Liver (tissue), 9 donors: ENCODE data around the gene UNC5B. TPM values are rescaled to one million over a fixed set of nuclear protein-coding genes. Genes with fewer than 3 reads are reported as not detected.

Experiments
- DNase-seq: peaks from one replicate; pipeline ENCODE4 v3.0.0-alpha.2; 2017; ENCODE audit warnings: low spot score
- H3K27ac ChIP-seq, 2 donors: one replicate each; pipeline ENCODE4 v1.7.0; 2013; ENCODE audit warnings: inconsistent platforms in 2 of 2, low read length in 2 of 2, control low read depth in 1 of 2, low read depth in 1 of 2, mild to moderate bottlenecking in 1 of 2
- H3K27me3 ChIP-seq, 4 donors: one replicate each; pipeline versions ENCODE4 v1.6.1 to v1.7.0; 2013; ENCODE audit warnings: low read length in 3 of 4, inconsistent platforms in 1 of 4, mild to moderate bottlenecking in 1 of 4, moderate library complexity in 1 of 4; ENCODE audit not compliant: control insufficient read depth in 4 of 4, insufficient read depth in 4 of 4
- H3K36me3 ChIP-seq, 4 donors: one replicate each; pipeline versions ENCODE4 v1.6.1 to v1.7.0; 2013; ENCODE audit warnings: low read length in 3 of 4, mild to moderate bottlenecking in 3 of 4, low read depth in 1 of 4, moderate library complexity in 1 of 4; ENCODE audit not compliant: control insufficient read depth in 4 of 4, insufficient read depth in 3 of 4
- H3K4me1 ChIP-seq, 4 donors: one replicate each; pipeline versions ENCODE4 v1.6.1 to v1.7.0; 2013; ENCODE audit warnings: low read length in 3 of 4, mild to moderate bottlenecking in 3 of 4, moderate library complexity in 1 of 4; ENCODE audit not compliant: control insufficient read depth in 4 of 4, insufficient read depth in 4 of 4
- H3K4me3 ChIP-seq, 3 donors: one replicate each; pipeline versions ENCODE4 v1.6.1 to v1.7.0; 2013; ENCODE audit warnings: low read length in 3 of 3, control low read depth in 1 of 3, low read depth in 1 of 3, mild to moderate bottlenecking in 1 of 3
- H3K9ac ChIP-seq, 2 donors: one replicate each; pipeline ENCODE4 v1.7.0; 2013; ENCODE audit warnings: low read length in 2 of 2, mild to moderate bottlenecking in 2 of 2, moderate library complexity in 2 of 2, control low read depth in 1 of 2, low read depth in 1 of 2
- H3K9me3 ChIP-seq, 4 donors: one replicate each; pipeline versions ENCODE4 v1.6.1 to v1.7.0; 2013; ENCODE audit warnings: low read length in 3 of 4; ENCODE audit not compliant: control insufficient read depth in 4 of 4
- ATF3 ChIP-seq: IDR thresholded peaks from 2 replicates; pipeline ENCODE4 v1.6.1; 2016; ENCODE audit warnings: antibody characterized with exemption
- CTCF ChIP-seq: fragments of 150-350 bp; IDR thresholded peaks from 2 replicates; pipeline ENCODE4 v1.5.1; 2017; ENCODE audit warnings: improper control_type of control experiment, low read depth, low read length; ENCODE audit not compliant: missing input control
- EGR1 ChIP-seq, 2 donors: IDR thresholded peaks; 2 replicates each; pipeline ENCODE4 v1.6.1; 2016 to 2018; ENCODE audit warnings: antibody characterized with exemption in 2 of 2, low read depth in 2 of 2
- FOXA1 ChIP-seq: IDR thresholded peaks from 2 replicates; pipeline ENCODE4 v1.6.1; 2016; ENCODE audit warnings: antibody characterized with exemption
- FOXA2 ChIP-seq: IDR thresholded peaks from 2 replicates; pipeline ENCODE4 v1.6.1; 2016; ENCODE audit warnings: antibody characterized with exemption
- GABPA ChIP-seq, 2 donors: IDR thresholded peaks in 1 of 2; conservative IDR thresholded peaks in 1 of 2; 2 replicates each; pipeline ENCODE4 v1.6.1; 2016; ENCODE audit warnings: antibody characterized with exemption in 2 of 2, mild to moderate bottlenecking in 1 of 2, moderate library complexity in 1 of 2
- HNF4A ChIP-seq, 2 donors: conservative IDR thresholded peaks; 2 replicates each; pipeline ENCODE4 v1.6.1; 2016; ENCODE audit warnings: antibody characterized with exemption in 2 of 2, mild to moderate bottlenecking in 2 of 2
- HNF4G ChIP-seq: IDR thresholded peaks from 2 replicates; pipeline ENCODE4 v1.6.1; 2016; ENCODE audit warnings: antibody characterized with exemption
- JUND ChIP-seq, 2 donors: IDR thresholded peaks; 2 replicates each; pipeline ENCODE4 v1.6.1; 2016; ENCODE audit warnings: antibody characterized with exemption in 2 of 2
- NR2F2 ChIP-seq: IDR thresholded peaks from 2 replicates; pipeline ENCODE4 v1.6.1; 2016; ENCODE audit warnings: antibody characterized with exemption
- RAD21 ChIP-seq, 2 donors: IDR thresholded peaks; 2 replicates each; pipeline ENCODE4 v1.6.1; 2016; ENCODE audit warnings: antibody characterized with exemption in 2 of 2, mild to moderate bottlenecking in 2 of 2
- REST ChIP-seq: IDR thresholded peaks from 2 replicates; pipeline ENCODE4 v1.6.1; 2016; ENCODE audit warnings: antibody characterized with exemption, mild to moderate bottlenecking
- RXRA ChIP-seq, 2 donors: IDR thresholded peaks; 2 replicates each; pipeline ENCODE4 v1.6.1; 2017 to 2018; ENCODE audit warnings: antibody characterized with exemption in 2 of 2, mild to moderate bottlenecking in 1 of 2
- SP1 ChIP-seq: IDR thresholded peaks from 2 replicates; pipeline ENCODE4 v1.6.1; 2018; ENCODE audit warnings: antibody characterized with exemption, mild to moderate bottlenecking
- TAF1 ChIP-seq: conservative IDR thresholded peaks from 2 replicates; pipeline ENCODE4 v1.6.1; 2016; ENCODE audit warnings: antibody characterized with exemption, mild to moderate bottlenecking
- YY1 ChIP-seq: IDR thresholded peaks from 2 replicates; pipeline ENCODE4 v1.6.1; 2016; ENCODE audit warnings: antibody characterized with exemption, mild to moderate bottlenecking
- ZBTB33 ChIP-seq: IDR thresholded peaks from 2 replicates; pipeline ENCODE4 v1.6.1; 2016; ENCODE audit warnings: antibody characterized with exemption
- WGBS: extraction: QIAGEN DNeasy Blood & Tissue Kit; methylation state at CpG from one replicate; pipeline ENCODE4 v1.1.7; 2013; 5-methylcytosine and 5-hydroxymethylcytosine counted together
- polyA plus RNA-seq, 2 donors: library from polyadenylated mRNA; stranded (reverse) in 1 of 2; unstranded in 1 of 2; fragments of 200-250 nt in 1 of 2; fragments of >200 nt in 1 of 2; fragmentation: Nextera tagmentation in 1 of 2; extraction: Ambion mirVana in 1 of 2; gene quantifications; one replicate each; pipeline versions ENCODE4 v1.2.1 to v1.2.3, GENCODE V29; 2013 to 2015
- total RNA-seq, 2 donors: library from RNA; depleted of rRNA; stranded (reverse); fragments of >200 nt; gene quantifications; one replicate each; pipeline ENCODE4 v1.2.3, GENCODE V29; 2014
- donor health status: healthy.
- donor health status: healthy.
- donor health status: healthy.
- donor health status: healthy.
- donor health status: healthy.

UNC5B gene
- total and polyA plus RNA-seq, 4 donors: 0.56 to 1.8 (median 1.3) TPM

GRCh38 chr10:71255550-71255807, 43.1 kb downstream of the UNC5B start:
- H3K4me1 ChIP-seq: peaks cover 0 to 2% (median 0%) of the 10 kb centered on the region in 4 donors
- 87% methylated on average over 4 of the region's 4 CpGs for WGBS
- TF ChIP-seq GABPA (IDR thresholded peaks at IDR 0.05 in 1 of 2, conservative IDR thresholded peaks at IDR 0.05 in 1 of 2): no peak
- no peak for TF ChIP-seq FOXA2
- TF ChIP-seq EGR1 (IDR thresholded peaks at IDR 0.05; ENCODE audit: low read depth in 2 of 2): no peak
- no peak for TF ChIP-seq CTCF
- TF ChIP-seq RAD21 (IDR thresholded peaks at IDR 0.05): no peak
- TF ChIP-seq ZBTB33: no peak
- no peak for TF ChIP-seq HNF4G
- TF ChIP-seq SP1: no peak
- no peak for TF ChIP-seq JUND (IDR thresholded peaks at IDR 0.05)
- TF ChIP-seq HNF4A (conservative IDR thresholded peaks at IDR 0.05): no peak
- no peak for TF ChIP-seq RXRA (IDR thresholded peaks at IDR 0.05)
- TF ChIP-seq ATF3: no peak
- no peak for TF ChIP-seq FOXA1
- TF ChIP-seq REST: no peak
- no peak for TF ChIP-seq NR2F2
- no peak for TF ChIP-seq TAF1
- no peak for TF ChIP-seq YY1
- H3K27ac ChIP-seq: no peak overlapping the region
- DNase-seq: no peak
- no peaks in the 10 kb centered on the region for H3K9me3 ChIP-seq
- H3K27me3 ChIP-seq: no peaks in the 10 kb centered on the region
- H3K9ac ChIP-seq: no peak overlapping the region
- no peaks in the 10 kb centered on the region for H3K36me3 ChIP-seq
- H3K4me3 ChIP-seq: no peak overlapping the region
